DMS153 treated with DMSO at 0.1 percent for 48 hours (cell line): ENCODE measurements around the gene P2RX4.
"Not testable (repeated sequence)": the region's sequence is repeated elsewhere in the genome, so short reads cannot be mapped to it uniquely, and the experiment has no call there.

ENCODE experiments used
- DNase-seq: peaks from one replicate; lab custom pipeline; 2025; ENCODE audit not compliant: unreplicated experiment; lab: John Stamatoyannopoulos, UW

The P2RX4 gene

DNA sequence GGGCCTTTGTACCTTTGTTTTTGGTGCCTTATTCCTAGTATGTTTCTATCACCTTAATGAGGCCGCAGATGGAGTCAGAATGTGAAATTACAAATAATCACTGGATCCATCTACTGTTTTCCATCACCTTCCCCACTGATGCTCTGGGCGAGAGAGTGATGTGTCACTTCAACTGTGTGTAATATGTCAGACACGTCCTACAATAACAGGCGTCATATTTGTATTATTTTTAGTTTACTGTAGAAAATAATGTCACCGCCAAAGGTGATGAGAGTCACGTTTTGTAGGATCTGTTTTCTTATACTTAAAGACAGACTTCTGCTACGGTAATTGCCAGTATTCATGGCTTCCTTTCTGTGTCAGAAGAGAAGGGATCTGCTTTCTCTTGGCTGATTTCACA is 22.4 kb upstream of the P2RX4 start:
- no peak for DNase-seq

DNA sequence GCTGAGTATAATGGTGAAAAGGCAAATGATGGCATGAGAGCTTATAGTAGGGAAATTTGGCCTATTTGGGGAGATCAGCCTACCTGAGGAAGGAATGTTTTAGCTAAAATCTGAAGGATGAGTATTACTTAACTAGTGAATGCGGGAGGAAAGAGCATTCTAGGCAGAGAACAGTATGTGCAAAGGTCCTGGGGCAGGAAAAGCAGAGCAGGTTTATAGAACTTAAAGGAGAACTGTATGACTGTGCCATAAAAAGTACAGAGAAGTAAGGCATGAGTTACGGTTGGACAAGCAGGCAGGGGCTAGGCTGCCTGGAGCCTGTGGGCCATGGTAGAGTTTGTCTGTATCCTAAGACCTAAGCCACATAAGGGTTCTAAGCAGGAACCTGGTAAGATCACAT is 21.7 kb upstream of the P2RX4 start:
- DNase-seq = no peak

GRCh38 chr12:121189131-121189530 is 20.8 kb upstream of the P2RX4 start:
- no peak for DNase-seq

- DNase-seq = no peak
Measured at GRCh38 chr12:121189619-121190155, 20.2 kb upstream of the P2RX4 start.

DNA sequence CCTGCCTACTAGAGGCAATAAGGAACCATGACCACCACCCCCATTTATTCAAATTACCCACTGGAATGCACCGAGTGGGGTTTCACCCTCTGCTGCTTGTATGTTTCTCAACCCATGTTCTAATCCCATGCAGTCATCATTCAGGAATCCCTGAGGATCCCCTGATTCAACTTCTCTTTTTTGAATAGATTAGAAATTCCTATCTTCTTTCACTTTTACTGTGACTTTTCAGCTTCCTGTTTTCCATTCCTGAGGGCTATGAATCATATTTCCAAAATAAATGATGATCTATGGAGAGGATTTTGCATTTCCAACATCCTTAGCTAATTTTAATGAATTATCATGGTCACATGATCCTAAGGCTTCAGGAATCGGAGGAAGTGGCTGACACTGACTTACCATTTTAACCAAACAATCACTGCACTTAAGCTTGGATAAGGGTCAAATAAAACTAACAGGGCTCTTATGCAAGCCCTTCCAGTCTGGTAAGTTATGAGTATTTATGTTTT is 19.4 kb upstream of the P2RX4 start:
- no peak for DNase-seq

DNA sequence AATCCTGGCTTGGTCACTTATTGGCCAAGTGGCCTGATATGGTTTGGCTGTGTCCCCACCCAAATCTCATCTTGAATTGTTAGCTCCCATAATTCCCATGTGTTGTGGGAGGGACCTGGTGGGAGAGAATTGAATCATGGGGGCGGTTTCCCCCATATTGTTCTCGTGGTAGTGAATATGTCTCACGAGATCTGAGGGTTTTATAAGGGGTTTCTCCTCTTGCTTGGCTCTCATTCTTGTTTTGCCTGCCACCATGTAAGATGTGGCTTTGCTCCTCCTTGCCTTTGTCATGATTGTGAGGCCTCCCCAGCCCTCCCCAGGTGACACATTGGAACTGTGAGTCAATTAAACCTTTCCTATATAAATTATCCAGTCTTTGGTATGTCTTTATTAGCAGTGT is 18.8 kb upstream of the P2RX4 start:
- no peak for DNase-seq

DNA sequence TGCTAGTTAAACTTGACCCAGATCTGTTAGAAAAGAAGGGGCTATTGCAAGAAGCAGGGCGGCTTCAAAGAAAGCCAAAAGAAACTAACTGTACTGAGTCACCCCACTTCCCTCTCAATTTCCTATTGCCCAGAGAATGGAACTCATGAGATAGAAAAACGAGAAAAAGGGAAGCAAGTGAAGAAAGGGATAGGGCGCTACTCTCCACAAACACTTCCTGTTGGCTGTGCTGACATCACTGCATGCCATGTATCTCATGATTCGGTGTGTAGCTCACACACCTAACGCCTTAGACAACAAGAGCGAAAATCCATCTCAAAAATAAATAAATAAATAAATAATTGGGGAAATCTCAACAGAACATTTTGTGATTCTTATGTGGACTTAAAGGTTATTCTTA is 13.0 kb upstream of the P2RX4 start:
- DNase-seq = no peak

DNA sequence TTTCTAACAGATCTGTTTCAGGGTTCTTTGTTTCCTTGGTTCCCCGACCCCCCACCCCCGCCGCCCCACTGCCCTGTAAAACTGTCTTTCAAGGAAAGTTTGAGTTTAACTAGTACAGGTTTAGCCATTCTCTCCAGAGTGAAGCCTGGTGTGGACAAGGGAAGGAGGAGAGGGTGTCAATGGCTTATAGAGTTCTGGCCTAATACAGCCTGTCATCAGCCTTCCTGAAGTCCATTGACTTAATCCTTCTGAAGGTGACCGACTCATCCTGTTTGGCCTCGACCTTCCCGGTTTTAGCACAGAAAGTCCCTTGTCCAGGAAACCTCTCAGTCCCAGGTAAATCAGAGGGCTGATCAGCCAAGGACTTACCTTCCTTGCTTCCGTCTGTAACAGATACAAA is 11.0 kb upstream of the P2RX4 start:
- DNase-seq = no peak

- not testable (repeated sequence) for DNase-seq
Measured at GRCh38 chr12:121201140-121201539, 8.8 kb upstream of the P2RX4 start.

DNA sequence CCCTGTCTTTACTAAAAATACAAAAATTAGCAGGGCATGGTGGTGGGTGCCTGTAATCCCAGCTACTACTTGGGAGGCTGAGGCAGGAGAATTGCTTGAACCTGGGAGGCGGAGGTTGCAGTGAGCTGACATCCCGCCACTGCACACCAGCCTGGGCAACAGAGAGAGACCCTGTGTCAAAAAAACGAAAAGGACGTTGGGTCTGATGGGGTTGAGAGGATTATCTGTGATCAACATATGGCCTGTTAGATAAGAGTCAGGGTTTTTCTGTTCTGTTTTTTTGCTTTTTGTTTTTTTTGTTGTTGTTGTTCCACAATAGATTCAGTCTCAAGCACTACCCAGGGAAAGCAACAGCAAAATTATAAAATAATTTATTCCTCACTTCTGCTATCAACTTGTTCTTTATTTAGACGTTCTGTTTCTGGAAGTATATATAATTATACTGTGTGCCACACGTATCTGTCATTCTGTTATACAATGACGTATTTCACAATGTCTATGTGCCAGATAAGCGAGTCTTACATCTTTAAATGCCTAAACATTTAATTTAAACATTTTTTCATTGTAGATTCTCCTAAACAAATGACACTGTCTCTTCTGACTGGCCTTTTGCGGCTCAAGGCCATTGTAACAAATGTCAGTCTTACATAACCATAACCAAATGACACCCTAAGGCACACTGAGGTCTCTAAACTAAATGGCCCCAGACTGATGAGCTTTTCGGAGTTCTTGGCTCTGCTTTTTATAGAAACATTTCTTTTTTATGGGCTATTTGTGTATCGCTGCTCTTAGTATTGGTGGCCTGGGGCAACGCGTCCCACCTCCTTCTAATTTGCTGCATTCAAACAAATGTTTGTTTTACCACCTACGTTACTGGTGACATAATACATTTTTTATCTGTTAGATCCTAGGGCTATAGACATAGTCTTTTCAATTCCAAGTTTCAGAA is 7.2 kb upstream of the P2RX4 start:
- no peak for DNase-seq

GRCh38 chr12:121203482-121203881 is 6.4 kb upstream of the P2RX4 start:
- DNase-seq = no peak

DNA sequence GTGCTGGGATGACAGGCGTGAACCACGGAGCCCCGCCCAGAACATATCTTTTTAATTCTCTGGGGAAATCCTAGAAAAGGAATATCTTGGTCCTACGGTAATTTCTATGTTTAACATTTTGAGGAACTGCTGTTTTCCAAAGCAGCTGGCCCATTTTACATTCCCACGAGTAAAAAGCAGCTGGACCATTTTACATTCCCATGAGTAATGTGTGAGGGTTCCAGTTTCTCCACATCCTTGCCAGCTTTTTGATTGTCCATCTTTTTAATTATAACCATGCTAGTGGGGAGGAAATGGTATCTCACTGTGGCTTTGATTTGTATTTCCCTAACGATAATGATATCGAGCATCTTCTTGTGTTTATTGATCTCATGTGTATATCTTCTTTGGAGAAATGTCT is 4.4 kb upstream of the P2RX4 start:
- DNase-seq = no peak

GRCh38 chr12:121208571-121208970 is 1.4 kb upstream of the P2RX4 start:
- not testable (repeated sequence) for DNase-seq

DNA sequence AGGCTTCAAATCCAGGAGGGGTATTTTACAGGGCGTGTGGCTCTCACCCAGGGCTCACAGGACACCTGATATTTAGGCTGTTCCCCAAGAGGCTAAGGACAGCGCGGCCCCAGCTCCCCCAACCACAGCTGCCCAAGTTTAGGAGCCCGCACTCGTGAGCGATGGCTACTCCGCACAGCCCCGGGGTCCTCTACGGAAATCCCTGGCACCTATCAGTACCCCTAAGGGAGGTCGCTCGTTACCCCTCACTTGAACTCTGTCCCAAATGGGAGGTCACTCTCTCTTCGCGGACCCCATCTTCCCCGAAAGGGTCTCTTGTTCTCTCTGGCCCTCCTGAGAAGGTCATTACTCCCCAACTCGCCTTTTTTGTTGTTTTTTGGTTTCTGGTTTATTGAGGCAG is 708 bp upstream of the P2RX4 start:
- DNase-seq = no peak

DNA sequence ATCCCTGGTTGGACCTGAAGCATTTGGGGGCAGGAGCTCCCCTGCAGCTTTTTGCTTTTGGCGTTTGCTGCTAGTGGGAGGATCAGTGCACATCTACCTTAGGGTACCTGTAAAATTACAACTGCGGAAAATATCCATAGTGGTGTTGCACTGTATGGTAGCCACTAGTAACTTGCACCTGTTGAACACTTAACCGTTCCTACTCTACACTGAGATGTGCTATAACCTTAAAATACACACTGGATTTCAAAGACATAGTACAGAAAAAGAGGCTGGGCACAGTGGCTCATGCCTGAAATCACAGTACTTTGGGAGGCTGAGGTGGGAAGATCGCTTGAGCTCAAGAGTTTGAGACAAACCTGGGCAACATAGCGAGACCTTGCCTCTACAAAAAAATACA is 2.9 kb downstream of the P2RX4 start:
- no peak for DNase-seq

DNA sequence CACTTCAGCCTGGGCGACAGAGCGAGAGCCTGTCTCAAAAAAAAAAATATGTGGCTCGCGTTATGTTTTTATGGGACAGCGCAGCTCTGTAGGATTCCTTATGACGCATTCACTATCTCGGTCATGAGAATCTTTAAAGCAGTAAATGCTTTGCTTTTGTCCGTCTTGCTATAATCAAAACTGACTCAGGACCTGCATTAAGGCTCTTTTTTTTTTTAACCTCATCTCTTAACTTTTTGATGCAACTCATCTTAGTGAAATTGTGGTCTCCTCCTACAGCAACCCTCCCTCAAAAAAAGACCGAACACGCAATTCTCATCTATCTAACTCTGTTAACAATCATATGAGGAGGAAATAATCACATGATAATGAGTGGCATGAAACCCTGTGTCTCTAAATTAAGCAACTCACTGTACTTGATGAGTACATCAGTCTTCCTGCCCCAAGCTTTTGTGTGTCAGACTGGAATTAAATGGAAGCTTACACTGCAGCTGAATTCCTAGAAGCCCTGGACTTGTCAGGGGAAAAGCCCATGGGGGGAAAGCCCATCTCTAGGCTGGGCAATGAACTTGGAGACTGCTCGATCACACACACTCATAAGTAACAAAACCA is 4.3 kb downstream of the P2RX4 start:
- no peak for DNase-seq

GRCh38 chr12:121214855-121215745 is 5.2 kb downstream of the P2RX4 start:
- no peak for DNase-seq

DNA sequence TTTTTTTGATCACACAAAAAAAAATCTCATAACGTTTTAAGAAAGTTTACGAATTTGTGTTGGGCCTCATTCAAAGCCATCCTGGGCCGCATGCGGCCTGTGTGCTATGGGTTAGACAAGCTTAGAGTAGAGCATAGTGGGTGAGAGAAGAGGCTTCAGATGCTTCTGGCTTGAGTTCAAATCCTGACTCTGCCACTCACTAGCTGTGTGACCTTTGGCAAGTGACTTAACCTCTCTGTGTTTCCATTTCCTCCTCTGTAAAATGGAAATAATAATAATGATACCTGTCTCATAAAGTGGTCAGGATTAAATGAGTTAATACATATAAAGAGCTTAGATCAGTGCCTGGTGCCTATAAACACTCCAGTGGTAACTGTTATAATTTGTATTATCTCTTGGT is 6.2 kb downstream of the P2RX4 start:
- DNase-seq = no peak

GRCh38 chr12:121217063-121217462 is 7.1 kb downstream of the P2RX4 start:
- no peak for DNase-seq

- no peak for DNase-seq
Measured at GRCh38 chr12:121217761-121218160, 7.8 kb downstream of the P2RX4 start.
